Endometrium (tissue), 2 donors: ENCODE measurements around the gene SOX8.

Experiments
- FAIRE-seq: peaks from 2 replicates; lab custom pipeline; 2012; peaks lifted over from hg19 to GRCh38; lab: Jason Lieb, UNC
- donor health status: control.
- donor health status: control.

SOX8 gene

DNA sequence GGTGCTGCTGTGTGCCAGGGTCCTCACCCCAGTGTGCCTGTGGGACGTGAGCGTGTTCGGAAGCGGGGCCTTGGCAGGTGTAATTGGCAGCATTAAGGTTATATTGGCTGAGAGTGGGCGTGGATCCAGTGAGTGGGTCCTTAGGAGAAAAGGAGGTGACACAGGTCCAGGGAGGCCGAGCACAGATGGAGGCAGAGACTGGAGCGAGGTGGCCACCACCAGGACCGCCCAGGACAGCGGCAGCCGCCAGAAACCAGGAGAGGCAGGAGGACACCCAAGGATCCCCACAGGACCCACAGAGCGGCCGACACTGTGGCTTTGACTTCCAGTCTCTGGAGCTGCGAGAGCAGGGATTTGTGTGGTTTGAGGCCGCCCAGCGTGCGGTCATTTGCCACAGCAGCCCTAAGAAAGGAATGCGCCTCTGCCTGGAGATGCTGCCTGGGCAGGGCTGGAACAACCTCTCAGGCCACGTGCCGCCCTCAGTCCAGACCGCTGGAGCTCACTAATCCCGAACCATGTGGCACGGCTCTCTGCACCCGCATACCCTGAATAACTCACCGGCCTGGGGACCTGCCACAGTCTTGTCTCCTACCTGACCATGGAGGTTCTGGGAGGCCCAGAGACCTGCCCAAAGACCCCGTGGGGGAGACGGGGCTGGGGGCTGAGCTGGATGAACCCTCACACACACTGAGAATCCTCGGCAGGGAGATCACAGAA lies 45.4 kb downstream of the SOX8 start:
- FAIRE-seq: no peak

DNA sequence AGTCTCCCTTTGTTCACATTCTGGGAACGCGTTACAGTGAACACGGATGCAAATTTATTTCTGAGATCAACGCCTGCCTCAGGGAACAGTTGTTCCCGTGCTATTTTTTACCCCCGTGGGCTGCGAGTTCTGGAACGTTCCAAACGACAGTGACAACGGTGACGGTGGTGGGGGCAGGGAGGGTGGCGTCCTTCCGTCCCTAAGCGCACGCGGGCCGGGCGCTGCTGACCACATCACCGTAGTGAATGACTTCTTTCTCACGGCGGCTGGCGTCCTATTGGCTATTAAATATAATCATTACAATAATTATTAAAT lies 45.9 kb downstream of the SOX8 start:
- FAIRE-seq: no peak

DNA sequence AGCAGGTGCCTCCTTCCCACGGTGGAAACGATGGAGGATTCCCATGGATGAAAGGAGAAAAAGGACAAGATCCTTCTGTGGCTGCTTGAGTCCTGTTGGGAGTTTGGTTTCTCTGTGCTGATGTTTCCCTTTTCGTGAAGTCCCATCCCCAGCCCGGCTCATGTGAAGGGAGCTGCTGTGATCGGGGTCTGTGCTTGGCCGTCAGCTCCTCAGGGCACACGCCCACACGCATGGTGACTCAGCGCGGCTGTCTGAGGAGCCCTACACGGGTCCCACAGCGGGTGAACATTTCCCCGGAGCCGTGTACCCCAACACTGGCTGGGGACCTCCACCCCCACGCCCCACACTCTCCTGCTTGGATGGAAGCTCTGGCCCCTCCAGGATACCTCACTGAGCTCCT lies 46.5 kb downstream of the SOX8 start:
- FAIRE-seq: no peak

DNA sequence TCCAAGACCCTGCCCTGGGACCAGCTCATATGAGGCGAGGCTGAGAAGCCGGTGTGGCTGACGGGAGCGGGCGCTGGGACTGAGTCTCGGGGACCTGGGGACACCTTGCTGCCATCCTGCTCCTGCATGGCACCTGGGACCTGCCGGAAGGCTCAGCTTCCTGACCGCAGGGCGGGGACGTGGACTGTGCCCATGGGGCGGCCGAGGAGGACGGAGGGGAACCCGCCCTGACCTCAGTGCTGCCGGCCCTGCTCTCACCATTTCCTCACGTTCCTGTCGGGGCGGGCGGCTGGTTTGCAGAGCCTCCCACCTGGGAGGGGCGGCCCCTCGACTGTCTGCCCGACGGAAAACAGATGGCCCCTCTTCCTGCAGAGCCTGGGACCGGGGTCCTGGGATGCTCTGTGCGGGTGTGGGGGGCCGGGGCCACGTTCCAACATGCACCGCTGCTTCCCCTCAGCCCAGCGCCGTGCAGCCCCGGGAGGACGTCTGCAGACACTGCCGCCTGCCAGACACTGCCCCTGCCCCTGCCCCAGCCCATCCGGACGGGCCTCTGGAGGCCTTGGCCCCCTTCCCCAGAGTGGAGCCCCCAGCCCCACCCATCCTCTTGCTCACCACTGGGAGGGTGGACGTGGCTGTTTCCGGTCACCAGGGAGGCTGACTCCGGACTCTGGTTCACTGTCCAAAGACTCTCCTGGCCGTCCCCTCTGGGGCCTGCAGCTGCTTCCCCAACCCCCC lies 47.1 kb downstream of the SOX8 start:
- no peak for FAIRE-seq

DNA sequence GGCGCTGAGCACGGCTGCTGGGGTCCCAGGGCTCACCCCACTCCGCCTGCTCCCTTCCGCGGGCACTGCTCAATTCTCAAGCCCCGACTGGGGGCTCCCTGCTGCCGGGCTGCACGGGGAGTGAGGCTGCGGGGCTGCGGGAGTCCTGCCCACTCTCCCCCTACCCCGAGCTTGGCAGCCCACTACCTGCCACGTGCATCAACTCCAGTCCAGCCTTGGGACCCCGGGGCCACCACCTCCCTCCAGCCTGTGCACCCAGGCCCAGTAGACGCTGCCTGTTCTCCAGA lies 47.6 kb downstream of the SOX8 start:
- no peak for FAIRE-seq

DNA sequence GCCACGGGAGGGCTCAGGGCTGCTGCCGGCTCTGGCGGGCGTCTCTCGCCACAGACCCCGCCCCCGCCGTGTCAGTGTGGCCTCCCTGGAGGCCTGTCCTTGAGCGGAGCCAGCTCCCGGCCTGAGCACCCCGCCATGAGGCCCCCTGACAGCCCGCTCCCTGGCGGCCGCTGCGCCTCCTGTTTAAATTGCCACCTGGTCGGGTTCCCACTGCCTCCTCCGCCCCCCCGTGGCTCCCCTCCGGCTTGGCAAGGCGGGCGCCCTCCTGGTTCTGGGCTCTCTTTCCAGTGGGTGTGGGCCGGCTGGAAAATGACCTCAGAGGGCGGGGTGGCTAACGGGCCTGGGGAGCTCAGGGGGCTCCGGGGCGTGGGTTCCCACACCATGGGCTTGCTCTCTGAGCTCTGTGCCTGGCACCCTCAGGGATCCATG lies 48.9 kb downstream of the SOX8 start:
- FAIRE-seq: no peak

DNA sequence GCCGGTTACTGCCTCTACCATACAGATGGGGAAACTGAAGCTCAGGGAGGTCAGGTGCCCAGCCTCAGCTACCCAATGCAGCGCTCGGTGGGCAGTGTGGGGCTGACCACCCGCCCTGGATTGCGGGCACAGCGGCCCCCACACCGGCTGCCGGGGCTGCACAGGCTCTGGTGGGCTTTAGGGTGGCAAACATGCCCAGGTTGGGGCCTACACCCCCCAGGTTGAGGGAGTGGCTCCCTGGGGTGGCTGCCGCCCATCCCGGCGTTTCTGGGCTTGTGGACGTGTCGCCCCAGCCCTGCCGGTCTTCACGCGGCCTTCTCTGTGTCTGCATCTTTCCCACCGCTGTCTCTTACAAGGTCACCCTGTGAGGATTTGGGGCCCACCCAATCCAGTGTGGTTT lies 50.1 kb downstream of the SOX8 start:
- no peak for FAIRE-seq

DNA sequence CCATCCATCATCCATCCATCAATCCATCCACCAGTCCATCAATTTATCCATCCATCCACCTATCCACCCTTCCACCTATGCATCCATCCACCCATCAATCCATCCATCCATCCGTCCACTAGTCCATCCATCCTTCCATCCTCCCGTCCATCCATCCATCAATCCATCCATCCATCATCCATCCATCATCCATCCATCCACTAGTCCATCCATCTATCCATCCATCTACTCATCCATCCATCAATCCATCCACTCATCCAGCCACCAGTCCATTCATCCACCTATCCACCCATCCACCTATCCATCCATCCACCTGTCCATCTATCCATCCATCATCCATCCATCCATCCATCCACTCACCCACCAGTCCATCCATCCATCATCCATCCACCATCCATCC lies 51.0 kb downstream of the SOX8 start:
- no peak for FAIRE-seq

DNA sequence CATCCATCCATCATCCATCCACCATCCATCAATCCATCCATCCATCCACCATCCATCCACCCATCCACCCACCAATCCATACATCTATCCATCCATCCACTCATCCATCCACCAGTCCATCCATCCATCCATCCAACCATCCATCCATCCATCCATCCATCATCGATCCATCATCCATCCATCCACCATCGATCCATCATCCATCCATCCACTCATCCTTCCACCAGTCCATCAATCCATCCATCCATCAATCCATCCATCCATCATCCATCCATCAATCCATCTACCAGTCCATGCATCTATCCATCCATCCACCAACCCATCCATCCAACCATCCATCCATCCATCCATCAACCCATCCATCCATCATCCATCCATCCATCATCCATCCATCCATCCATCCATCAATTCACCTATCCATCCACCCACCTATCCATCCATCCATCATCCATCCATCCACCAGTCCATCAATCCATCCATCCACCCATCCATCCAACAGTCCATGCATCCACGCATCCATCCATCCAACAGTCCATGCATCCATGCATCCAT lies 51.6 kb downstream of the SOX8 start:
- FAIRE-seq: no peak

DNA sequence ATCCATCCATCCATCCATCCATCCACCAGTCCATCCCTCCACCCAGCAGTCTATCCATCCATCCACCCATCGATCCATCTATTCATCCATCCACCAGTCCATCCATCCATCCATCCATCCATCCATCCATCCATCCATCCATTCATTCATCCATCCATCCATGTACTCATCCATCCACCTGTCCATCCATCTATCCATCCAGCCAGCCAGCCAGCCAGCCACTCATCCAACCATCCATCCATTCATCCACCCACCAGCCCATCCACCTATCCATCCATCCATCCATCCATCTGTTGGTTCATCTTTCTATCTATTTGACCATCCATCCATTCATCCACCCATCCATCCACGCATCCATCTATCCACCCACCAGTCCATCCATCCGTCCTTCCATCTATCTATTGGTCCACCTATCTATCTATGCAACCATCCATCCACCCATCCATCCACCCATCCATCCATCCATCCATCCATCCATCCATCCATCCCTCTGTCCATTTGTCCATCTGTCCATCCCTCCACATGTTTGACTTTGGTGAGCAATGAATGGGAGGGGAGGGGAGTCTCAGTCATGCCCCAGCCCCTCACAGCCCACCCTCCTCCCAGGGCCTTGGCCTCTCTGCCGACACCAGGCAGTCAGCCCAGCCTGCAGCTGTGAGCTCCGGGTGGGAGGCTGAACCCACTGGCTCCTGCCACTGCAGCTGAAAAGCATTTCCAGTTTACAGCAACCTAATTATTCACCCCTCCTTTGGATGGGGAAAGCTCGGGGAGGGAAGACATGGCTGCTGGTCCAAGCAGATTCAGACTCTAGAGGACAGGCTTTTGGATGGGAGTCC lies 52.9 kb downstream of the SOX8 start:
- no peak for FAIRE-seq

DNA sequence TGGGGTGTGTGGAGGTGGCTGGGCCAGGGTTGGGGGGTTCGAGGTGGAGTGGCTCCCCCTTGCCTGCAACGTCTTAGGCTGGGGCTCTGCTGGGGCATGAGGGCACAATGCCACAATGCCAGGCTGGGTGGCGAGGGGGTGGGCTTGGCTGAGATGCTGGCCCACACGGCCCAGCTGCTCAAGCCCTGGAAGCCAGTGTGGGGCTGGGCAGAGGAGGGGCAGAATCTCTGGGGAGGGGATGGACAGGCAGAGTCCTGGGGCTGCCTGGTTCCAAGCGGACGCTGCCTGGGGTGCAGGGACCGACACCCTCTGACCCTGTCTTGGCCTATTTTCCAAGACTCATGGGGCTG lies 53.5 kb downstream of the SOX8 start:
- no peak for FAIRE-seq

DNA sequence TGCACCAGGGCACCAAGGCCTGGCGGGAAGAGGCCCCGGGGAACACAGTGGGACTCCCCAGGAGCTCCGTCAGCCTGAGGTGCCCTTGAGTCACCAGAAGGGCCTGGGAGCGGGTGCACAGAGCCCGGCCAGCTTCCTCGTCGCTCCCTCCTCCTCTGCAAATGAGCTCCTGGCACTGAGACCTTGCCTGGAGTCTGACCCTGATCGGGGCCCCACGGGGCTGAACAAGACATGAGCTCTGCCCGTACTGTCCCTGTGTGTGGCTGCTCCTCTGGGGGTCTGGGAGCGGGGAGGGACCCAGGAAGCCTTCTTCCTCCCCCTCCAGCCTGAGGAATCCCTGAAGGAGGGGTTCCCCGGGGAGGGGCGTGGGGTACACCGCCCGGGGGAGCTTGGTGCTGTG lies 54.6 kb downstream of the SOX8 start:
- no peak for FAIRE-seq
